Cerebellar cortex (tissue), 1 donor: Measurements from ENCODE around the gene RASA2.
"Not testable (repeated sequence)": the region's sequence is repeated elsewhere in the genome, so short reads cannot be mapped to it uniquely, and the experiment has no call there.

Source experiments
- DNase-seq: peaks from one replicate; pipeline ENCODE4 v3.0.0-alpha.2; 2015; ENCODE audit warnings: low spot score

Gene RASA2

DNA sequence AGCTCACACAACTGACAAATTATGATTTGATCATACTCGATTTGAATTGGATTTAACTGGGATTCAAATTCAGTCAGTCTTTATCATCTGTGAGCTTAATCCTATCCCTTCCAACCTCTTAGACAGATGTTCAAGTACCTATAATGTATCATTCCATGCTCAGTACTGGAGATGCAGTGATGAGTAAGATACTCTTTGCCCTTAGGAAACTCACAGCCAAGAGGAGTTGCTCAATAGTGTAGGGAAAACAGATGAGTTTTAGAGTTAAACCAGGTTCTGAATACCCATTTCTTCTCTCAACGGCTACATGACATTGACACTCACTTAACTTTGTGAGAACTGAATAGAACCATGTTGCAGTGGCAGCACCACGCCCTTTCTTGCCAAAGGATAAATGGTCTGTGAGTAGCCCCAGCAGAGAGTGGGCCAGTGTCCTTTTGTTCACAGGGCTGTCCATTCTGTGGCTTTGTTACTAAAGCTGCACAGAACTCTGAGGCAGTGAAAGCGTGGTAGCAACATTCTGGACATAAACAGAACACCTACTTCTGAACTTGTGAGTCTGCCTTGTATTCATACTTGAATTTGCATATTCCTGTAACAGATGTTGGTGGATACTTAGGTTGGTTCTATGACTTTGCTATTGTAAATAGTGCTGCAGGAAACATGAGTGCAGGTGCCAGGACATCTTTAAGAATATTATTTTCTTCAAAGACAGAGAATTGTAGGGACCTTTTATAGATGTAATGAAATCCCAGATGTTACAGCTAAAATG is 91.6 kb downstream of the RASA2 start:
- DNase-seq: no peak

GRCh38 chr3:141594357-141594756 is 107.5 kb downstream of the RASA2 start:
- no peak for DNase-seq

DNA sequence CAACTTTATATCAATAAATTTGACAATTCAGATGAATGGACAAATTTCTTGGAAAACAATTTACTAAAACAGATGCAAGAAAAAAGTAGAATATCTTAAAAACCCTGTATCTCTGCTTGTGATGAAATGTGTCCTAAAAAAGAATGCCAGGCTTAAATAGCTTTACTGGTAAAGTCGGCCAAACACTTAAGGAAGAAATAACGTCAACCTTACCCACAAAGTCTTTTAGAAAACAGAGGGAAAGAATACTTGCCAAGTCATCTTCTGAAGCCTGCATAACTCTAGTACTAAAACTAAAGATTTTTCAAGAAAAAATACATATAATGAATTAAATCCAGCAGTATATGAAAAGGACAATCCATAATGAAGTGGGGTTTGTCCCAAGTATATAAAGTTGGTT is 111.1 kb downstream of the RASA2 start:
- DNase-seq: no peak

DNA sequence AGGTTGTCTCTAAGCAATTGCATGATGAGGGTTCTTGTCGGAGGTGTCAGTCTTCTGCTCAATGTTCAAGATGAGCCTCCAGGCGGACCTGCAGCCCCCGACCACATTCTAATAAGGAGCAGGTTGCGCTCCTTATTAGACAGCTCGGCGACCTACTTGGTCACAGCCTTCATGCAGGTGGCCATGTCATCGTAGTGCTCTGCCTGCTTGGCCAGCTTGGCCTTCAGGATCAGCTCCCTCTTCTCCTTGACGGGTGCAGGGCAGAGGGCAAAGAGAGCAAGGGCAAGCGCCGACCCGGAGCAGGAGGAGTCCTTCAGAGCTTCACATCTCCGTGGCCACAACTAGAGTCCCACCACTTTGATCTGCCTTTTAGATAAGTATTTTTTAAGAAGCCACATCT is 113.5 kb downstream of the RASA2 start:
- DNase-seq: no peak

GRCh38 chr3:141602706-141603105 is 115.9 kb downstream of the RASA2 start:
- DNase-seq: no peak

- no peak for DNase-seq
These were observed 116.7 kb downstream of the RASA2 start for GRCh38 chr3:141603473-141604035.

- DNase-seq: no peak
These were observed 119.1 kb downstream of the RASA2 start for GRCh38 chr3:141605883-141606282.

DNA sequence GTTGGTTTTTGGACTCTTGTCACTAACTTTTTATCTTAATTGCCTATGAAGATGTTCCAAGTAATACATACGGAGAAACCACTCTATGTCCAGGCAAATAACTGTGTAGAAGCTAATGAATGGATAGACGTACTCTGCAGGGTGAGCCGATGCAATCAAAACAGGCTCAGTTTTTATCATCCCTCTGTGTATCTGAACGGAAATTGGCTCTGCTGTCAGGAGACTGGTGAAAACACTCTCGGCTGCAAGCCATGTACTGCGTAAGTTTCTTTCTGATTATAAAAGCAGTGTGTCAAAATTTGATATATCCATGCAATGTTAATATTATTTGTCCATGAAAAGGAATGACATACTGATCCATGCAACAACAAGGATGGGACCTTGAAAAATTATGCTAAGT is 121.6 kb downstream of the RASA2 start:
- DNase-seq: no peak

- no peak for DNase-seq
These were observed 124.1 kb downstream of the RASA2 start for GRCh38 chr3:141610939-141611338.

DNA sequence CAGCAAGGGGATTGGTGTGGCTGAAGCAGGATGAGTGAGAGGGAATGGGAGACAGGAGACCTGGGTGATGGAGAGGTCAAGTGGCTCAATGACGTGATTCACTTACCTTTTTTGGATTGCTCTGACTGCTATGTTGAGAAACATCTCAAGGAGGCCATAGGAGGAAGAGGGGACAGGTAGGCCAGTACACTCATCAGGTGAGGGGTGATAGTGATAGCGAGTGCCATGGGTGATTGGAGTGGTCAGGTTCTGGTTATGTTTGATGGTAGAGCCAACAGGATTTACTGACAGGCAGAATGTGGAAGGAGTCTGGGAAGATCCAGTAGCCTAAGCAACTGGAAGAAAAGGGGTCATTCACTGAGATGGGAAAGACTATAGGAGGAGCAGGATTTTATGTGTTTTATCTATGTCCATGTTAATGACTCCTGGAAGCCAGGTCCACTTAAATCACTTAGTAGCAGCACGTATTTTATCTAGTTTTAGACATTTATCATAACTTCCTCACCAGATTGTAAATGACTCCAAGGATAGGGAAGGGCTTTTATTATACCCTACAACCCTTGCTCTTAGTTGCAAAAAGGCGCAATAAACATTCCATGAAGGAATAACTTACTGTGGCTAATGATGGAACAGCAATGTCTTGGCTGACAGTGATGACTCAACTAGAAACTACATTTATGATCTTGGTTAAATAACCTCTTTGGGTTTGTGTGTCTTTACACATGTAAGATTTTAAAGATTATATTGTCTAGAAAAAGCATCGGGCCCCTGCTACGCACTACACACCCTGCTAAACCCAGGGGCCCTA is 131.5 kb downstream of the RASA2 start:
- DNase-seq: no peak

DNA sequence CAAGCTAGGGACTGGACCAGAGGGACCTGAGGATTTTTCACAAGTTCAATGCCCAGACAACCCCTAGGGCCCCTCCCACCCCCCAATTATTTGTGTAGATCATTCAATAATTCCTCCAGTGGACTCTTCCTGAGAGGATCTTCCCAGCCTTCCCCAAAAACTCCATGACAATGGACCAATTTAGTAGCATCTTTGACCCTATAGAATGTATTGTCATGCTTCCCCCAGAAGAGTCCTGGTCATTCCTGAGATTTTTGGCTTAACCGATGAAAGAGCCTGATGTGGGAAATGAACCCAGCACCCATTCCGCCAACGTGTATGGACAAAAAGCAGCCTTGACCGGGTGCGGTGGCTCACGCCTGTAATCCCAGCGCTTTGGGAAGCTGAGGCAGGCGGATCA is 132.1 kb downstream of the RASA2 start:
- no peak for DNase-seq

- DNase-seq: no peak
These were observed 132.6 kb downstream of the RASA2 start for GRCh38 chr3:141619450-141619849.

GRCh38 chr3:141623691-141624090 is 136.9 kb downstream of the RASA2 start:
- DNase-seq: no peak

DNA sequence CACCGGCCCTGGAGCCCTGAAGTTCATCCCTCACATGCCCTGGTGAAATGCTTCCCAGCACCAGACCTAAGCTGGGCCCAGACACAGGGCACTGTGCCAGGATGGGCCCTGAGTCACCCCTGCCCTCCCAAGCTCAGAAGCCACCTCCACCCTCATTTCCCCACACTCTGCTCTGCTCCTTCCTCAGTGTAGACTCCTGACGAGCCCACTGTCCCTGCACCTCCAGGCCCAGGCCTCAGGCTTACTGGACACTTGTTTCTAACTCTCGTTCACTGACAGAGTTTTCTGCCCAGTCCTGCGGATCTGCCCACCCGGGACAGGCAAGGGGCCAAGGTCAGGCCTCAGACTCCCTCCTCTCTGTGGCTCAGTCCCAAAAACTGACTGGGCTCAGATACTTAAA is 138.7 kb downstream of the RASA2 start:
- DNase-seq: no peak

DNA sequence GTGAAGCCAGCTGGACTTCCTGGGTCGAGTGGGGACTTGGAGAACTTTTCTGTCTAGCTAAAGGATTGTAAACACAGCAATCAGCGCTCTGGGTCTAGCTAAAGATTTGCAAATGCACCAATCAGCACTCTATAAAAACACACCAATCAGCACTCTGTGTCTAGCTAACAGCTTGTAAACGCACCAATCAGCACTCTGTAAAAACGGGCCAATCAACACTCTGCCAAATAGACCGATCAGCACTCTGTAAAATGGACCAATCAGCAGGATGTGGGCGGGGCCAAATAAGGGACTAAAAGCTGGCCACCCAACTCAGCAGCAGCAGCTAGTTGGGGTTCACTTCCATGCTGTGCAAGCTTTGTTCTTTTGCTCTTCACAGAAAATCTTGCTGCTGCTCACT is 141.5 kb downstream of the RASA2 start:
- DNase-seq: not testable (repeated sequence)

- not testable (repeated sequence) for DNase-seq
These were observed 142.1 kb downstream of the RASA2 start for GRCh38 chr3:141628868-141629441.

DNA sequence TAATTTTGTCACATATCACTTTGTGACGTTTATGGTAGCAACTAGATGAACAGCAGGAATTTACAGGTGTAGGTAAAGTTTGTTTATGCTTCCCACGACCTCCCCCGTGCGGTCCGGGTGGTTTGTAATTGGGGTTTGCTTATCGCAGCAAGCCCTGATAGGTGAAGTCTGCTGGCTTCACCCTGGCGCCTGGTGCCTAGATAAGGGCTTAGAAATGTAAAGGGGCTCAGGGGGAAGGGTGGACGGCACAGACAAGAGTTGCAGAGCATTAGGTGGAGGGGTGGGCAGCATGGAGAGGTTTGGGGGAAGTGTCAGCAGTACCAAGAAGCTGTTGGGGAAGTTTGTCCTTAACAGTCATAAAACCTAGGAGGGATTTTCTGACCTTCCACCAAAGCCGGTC is 143.1 kb downstream of the RASA2 start:
- no peak for DNase-seq

GRCh38 chr3:141632779-141633374 is 146.1 kb downstream of the RASA2 start:
- DNase-seq: no peak

DNA sequence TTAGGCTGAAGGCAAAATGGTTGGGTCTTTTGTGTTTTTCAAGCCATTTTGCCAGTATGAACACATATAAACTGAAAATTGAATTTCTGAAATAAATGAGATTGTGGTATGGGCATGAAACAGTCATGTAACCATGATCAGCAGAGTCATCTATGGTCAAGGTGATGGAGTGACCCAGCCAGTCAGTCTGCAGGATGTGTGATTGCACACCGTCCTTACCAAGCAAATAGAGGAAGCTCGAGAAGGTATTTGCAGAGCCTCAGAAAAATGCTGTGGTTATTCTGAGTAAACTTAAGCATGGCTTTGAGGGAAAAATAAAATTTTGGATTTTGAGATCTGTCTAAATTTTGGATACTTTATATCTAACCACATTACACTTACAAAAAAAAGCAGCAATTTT is 155.4 kb downstream of the RASA2 start:
- DNase-seq: no peak

DNA sequence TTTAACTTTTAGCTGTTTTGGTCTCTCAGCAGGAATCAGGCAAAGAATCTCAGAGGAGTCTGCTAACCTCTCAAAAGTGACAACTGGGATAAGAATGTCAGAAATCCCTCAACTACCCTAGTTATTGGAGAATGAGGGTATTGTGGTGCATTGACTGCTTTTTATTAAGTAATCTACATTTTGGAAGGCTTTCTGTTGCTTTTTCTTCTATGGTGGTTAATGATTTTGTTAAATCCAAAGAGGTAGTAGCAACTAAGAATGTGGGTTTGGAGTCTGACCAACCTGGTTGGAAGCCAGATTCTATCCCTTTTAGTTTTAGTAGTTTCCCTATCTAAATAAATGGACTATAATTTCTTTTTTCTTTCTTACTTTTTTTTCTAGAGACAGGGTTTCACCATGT is 156.6 kb downstream of the RASA2 start:
- DNase-seq: no peak

DNA sequence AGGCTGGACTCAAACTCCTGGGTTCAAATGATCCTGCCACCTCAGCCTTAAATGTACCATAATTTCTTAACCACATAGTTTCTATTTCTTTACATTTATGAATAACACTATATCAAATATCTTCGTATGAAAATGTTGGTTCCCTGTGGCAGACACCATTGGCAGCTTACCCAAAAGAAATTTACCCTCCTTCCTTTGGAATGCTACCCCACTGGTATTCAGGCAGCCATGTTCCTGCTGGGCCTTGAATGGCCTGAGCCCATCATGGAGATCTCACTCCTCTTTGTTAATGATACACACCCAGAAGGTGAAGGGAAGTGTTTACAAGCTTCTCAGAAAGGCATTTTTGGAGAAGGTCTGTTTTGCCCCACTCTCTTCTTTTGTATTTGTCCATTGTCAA is 157.0 kb downstream of the RASA2 start:
- no peak for DNase-seq

GRCh38 chr3:141644931-141645330 is 158.1 kb downstream of the RASA2 start:
- DNase-seq: peak; percentile 26
